ENCODE results near the gene MMP10.

The MMP10 gene

GRCh38 chr11:102810950-102811660 lies 30.7 kb upstream of the MMP10 start:
- TF ChIP-seq CTCF (IDR thresholded peaks at IDR 0.05; ENCODE audit: low read depth, low read length, missing control alignments) = peak; percentile 68
- no peak overlapping the region for H3K4me3 ChIP-seq (ENCODE audit: low read depth, low read length)
- in situ Hi-C loops (cut with HindIII; ENCODE audit: low sequenced_read_pairs) = no loop called here
- no peak for DNase-seq (ENCODE audit: low read depth)

- no peak for TF ChIP-seq CTCF (IDR thresholded peaks at IDR 0.05; ENCODE audit: low read depth, low read length, missing control alignments)
- in situ Hi-C loops (cut with HindIII; ENCODE audit: low sequenced_read_pairs) = no loop called here
- H3K4me3 ChIP-seq (ENCODE audit: low read depth, low read length) = no peak overlapping the region
- DNase-seq (ENCODE audit: low read depth) = no peak
These were observed 29.5 kb upstream of the MMP10 start for GRCh38 chr11:102809971-102810370.

GRCh38 chr11:102807921-102808320 lies 27.5 kb upstream of the MMP10 start:
- H3K4me3 ChIP-seq (ENCODE audit: low read depth, low read length) = no peak overlapping the region
- in situ Hi-C loops (cut with HindIII; ENCODE audit: low sequenced_read_pairs) = no loop called here
- DNase-seq (ENCODE audit: low read depth) = no peak
- TF ChIP-seq CTCF (IDR thresholded peaks at IDR 0.05; ENCODE audit: low read depth, low read length, missing control alignments) = peak; percentile 46

GRCh38 chr11:102806296-102806695 lies 25.9 kb upstream of the MMP10 start:
- DNase-seq (ENCODE audit: low read depth) = no peak
- no peak for TF ChIP-seq CTCF (IDR thresholded peaks at IDR 0.05; ENCODE audit: low read depth, low read length, missing control alignments)
- H3K4me3 ChIP-seq (ENCODE audit: low read depth, low read length) = no peak overlapping the region
- in situ Hi-C loops (cut with HindIII; ENCODE audit: low sequenced_read_pairs) = no loop called here

GRCh38 chr11:102802341-102802740 lies 21.9 kb upstream of the MMP10 start:
- DNase-seq (ENCODE audit: low read depth) = peak; percentile 67
- in situ Hi-C loops (cut with HindIII; ENCODE audit: low sequenced_read_pairs) = no loop called here
- no peak overlapping the region for H3K4me3 ChIP-seq (ENCODE audit: low read depth, low read length)
- TF ChIP-seq CTCF (IDR thresholded peaks at IDR 0.05; ENCODE audit: low read depth, low read length, missing control alignments) = no peak

GRCh38 chr11:102800767-102801166 lies 20.3 kb upstream of the MMP10 start:
- H3K4me3 ChIP-seq (ENCODE audit: low read depth, low read length) = no peak overlapping the region
- DNase-seq (ENCODE audit: low read depth) = peak; percentile 13
- no peak for TF ChIP-seq CTCF (IDR thresholded peaks at IDR 0.05; ENCODE audit: low read depth, low read length, missing control alignments)
- in situ Hi-C loops (cut with HindIII; ENCODE audit: low sequenced_read_pairs) = no loop called here

Data from astrocyte of the cerebellum (primary cell).